GM19025 (cell line): ENCODE data around the gene PIKFYVE.
"Not testable (repeated sequence)": the region's sequence is repeated elsewhere in the genome, so short reads cannot be mapped to it uniquely, and the experiment has no call there.

Source experiments
- ATAC-seq: cut with Tn5 transposase; IDR thresholded peaks from one replicate; pipeline ENCODE4 v1.9.1; 2021; ENCODE audit warnings: mild to moderate bottlenecking, low read depth, moderate library complexity; ENCODE audit not compliant: unreplicated experiment

The PIKFYVE gene

DNA sequence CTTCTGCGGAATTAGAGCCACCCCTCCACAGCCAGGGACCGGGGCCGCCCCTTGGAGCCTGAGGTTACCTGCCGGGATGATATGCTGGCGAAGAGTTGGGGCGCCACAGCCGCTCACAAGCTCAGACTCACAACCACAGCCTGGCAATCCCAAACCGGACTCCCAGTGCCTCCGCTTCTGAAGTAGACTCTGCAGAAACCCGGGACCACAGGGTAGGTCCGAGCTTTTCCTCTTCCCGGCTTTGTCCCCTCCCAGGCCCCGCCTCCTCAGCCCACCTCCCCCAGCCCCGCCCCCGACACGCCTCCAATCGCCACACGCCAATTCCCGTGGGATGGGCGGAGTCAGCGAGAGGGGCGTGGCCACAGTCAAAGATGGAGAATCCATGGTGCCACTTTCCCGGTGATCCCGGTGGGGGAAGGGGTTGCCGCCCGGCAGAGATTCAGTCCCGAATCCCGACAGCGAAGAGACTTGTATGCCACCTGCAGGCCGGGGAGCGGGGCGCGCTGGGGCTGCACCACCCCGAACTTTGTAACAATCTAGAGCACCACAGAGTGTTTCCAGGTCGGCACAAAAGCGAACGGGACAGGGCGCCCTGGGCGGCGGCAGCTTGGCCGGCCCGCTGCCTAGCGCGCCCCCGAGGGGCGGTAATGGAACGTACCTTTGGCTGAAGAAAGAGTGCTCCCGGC is 11.0 kb upstream of the PIKFYVE start, which contains the start of gene IDH1:
Gene IDH1, minus strand, starts transcription at position 201 of the 686 bp plus-strand sequence. CDS start 3,520 bp downstream, outside the sequence.
- ATAC-seq = peak; percentile 74

GRCh38 chr2:208255557-208256106 is 10.4 kb upstream of the PIKFYVE start:
- peak; percentile 17 for ATAC-seq

DNA sequence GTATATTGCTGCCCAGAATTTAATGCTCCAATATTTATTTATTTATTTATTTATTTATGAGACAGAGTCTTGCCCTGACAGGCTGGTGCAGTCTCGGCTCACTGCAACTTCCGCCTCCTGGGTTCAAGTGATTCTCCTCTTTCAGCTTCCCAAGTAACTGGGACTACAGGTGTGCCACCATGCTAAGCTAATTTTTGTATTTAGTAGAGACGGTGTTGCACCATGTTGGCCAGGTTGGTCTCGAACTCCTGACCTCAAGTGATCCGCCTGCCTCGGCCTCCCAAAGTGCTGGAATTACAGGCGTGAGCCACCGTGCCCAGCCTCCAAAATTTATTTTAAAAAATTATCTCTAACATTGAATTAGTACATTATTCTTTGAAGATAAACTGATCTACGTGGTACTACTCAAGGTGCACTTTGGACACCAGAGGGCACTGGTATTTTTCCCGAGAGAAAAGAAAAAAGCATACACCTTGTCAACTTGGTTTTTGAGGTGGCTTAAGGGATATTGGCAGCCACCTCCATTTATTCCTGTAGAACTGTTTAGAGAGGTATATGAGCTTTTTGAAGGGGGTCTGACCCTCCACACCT is 9.8 kb upstream of the PIKFYVE start:
- no peak for ATAC-seq

- ATAC-seq = not testable (repeated sequence)
These were observed 8.9 kb upstream of the PIKFYVE start for GRCh38 chr2:208256849-208257813.

- ATAC-seq = peak; percentile 22
These were observed 669 bp upstream of the PIKFYVE start for GRCh38 chr2:208265371-208265800.

- ATAC-seq = no peak
These were observed 468 bp downstream of the PIKFYVE start for GRCh38 chr2:208266553-208266893.

GRCh38 chr2:208266936-208267335 is 881 bp downstream of the PIKFYVE start:
- ATAC-seq = no peak

DNA sequence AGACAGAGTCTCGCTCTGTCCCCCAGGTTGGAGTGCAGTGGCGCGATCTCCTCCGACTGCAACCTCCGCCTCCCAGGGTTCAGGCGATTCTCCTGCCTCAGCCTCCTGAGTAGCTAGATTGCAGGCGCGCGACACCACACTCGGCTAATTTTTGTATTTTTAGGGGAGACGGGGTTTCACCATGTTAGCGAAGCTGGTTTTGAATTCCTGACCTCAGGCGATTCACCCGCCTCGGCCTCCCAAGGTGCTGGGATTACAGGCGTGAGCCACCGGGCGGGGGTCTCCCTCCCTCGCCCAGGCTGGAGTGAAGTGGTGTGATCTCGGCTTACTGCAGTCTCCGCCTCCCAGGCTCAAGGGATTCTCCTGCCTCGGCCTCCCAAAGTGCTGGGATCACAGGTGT is 1.5 kb downstream of the PIKFYVE start:
- ATAC-seq = not testable (repeated sequence)

DNA sequence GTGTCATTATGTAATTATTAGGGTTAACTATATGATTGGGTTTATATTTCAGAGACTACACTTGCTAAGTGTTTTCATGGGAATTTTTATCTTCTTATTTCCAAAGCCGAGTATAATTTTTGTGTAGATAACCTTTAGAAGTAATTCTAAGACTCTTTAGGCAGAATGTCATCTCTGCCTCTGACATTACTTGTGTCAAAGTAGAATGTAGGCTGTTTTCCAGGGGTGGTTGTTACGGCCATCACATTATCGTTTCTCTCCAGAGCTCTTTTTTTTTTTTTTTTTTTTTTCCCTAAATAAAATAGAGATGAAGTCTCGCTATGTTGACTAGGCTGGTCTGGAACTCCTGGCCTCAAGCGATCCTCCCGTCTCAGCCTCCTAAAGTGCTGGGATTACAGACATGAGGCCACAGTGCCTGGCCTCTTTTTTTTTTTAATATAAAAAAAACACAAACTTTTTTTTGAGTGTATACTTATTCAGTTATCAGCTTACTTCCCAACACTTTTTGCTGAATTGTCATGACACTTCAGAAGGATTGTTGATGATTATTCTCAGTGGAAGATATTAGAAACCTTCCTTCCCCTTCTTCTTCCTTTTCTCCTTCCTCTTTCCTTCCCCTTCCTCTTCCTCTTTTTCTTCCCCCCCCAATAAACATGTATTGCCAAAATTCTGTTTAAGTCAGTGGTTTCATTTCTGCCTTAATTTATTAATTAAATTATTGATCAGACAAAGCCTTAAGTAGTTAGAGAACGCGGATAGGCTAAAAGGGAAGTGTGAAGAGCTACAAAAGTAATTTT is 2.3 kb downstream of the PIKFYVE start:
- no peak for ATAC-seq

DNA sequence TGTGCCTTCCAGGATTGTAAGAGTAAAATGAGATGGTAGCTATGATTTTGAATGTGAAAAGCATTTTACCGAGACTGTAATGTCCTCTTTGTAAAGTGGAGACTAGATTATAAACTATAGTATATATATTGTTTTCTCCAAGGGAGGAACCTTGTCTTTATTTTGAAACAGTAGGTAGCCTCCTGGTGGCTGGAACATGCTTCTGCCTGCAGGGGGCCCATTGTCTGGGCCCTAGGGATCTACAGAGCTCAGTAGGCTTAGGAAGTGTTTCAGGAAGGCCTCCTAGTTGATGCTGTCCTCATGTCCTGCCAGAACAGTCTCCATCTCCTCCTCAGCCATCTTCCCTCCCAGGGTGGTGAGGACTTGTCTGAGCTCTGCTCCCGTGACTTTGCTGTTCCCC is 3.0 kb downstream of the PIKFYVE start:
- ATAC-seq = no peak

DNA sequence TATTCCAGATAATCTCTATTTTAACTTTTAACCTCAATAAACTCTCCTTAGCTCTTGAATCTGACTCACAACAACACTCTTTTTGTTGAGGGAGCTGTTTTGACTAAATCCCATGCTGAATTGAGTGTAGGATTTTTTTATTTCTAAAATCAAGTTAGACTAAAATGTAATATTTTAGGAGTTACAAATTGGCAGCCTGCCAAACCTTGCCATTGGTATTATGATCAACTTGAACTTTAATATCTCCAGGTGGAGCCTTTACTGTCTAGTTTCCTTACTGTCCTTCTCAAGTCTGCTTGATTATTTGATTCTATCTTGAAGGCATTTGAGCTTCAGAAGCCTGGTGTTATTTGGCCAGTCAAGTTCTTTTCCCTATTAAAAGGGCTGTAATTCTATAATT is 8.7 kb downstream of the PIKFYVE start:
- no peak for ATAC-seq

- no peak for ATAC-seq
These were observed 12.5 kb downstream of the PIKFYVE start for GRCh38 chr2:208278549-208278948.

DNA sequence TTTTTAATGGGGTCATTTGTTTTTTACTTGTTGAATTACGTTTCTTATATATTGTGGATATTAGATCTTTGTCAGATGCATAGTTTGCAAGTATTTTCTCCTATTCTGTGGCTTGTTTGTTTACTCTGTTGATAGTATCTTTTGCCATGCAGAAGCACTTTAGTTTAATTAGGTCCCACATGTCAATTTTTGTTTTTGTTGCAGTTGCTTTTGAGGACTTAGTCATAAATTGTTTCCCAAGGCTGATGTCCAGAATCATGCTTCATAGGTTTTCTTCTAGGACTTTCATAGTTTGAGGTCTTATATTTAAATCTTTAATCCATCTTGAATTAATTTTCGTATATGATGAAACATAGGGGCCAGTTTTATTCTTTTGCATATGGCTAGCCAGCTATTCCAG is 13.2 kb downstream of the PIKFYVE start:
- no peak for ATAC-seq

DNA sequence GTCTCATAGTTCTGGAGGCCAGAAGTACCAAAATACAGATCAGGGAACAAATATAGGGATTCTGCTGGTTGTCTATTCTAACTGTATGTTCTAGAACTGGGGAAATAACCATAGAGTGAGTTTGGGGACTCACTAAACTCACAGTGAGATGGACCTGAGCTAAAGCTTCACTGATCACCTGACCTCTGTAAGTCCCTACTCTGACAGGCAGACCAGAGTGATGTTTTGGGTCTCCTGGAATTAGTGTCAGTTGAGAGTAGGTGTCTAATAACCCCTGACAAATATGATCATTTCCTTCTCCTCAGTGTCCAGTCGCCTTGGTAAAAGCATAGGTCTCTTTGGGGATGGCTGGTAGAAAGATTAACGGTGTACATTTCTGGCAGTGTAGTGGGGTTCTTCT is 14.2 kb downstream of the PIKFYVE start:
- no peak for ATAC-seq

- no peak for ATAC-seq
These were observed 14.9 kb downstream of the PIKFYVE start for GRCh38 chr2:208280933-208281332.

DNA sequence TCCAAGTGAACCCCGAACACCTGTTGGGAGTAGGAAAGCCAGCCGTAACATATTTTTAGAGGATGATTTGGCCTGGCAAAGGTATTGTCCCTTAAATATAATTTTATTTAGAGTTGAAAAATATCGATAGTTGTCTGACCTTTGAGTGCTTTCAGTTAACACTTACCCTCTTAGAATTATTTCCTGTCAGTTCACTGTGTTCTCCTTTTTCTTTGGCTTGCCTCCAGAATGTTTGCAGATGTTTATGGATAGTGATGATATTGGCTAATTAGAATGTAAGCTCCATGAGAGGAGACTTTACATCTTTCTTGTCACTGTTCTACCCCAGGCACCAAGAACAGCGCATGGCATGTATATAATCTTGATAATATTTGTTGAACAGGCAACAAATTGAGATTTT is 19.8 kb downstream of the PIKFYVE start:
- no peak for ATAC-seq

DNA sequence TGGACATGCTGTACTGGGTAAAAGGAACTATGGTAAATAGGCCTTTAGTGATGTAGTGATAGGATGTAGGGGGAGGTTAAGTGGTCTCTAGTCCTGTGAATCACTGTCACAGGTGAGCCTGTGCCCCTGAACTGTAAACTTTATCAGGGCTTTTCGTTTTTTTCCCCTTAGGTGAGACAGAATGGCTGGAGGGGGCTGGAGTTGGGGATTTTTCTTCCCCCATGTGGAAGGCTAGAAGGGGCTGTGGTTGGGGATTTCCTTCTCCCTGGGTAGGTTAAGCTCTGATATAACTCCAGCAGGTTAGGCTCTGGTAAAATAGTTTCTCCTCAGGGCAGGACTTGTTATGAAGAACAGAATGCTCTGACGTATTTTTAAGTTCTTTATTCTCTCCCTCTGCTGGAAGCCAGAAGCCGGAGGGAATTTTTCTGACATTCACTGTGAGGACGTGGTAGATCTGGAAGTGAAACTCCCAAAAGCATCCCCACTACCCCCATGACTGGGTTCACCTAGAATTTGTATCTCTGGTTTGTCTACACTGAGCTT is 28.5 kb downstream of the PIKFYVE start:
- ATAC-seq = peak; percentile 57

DNA sequence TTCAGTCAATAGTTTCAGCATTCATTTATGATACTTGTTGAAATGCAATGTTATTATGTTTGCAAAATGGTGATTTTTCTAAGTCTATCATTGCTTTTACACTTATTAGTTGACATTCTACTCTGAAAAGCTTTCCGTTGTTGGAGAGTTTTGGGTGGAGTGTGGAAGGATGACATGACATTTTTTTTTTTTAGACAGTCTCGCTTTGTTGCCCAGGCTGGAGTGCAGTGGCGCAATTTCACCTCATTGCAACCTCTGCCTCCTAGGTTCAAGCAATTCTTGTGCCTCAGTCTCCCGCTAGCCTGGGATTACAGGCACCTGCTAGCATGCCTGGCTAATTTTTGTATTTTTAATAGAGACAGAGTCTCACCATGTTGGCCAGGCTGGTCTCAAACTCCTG is 29.8 kb downstream of the PIKFYVE start:
- no peak for ATAC-seq

DNA sequence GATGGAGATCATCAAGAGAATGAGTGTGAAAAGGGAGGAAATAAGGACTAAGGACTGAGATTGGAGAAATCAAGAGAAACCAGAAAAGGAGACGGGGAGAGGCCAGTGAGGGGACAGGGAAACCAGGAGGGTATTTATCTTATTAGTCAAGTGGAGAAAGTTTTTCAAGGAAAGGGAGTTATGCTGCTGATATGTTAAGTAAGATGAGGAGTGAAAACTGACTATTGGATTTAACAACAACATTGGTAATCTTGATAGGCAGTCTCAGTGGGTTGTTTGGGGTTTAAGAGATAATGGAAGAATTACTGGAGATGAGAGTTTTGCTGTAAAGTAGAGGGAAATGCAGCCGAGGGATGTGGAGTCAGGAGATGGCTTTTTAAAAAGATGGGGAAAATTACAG is 30.6 kb downstream of the PIKFYVE start:
- ATAC-seq = no peak

DNA sequence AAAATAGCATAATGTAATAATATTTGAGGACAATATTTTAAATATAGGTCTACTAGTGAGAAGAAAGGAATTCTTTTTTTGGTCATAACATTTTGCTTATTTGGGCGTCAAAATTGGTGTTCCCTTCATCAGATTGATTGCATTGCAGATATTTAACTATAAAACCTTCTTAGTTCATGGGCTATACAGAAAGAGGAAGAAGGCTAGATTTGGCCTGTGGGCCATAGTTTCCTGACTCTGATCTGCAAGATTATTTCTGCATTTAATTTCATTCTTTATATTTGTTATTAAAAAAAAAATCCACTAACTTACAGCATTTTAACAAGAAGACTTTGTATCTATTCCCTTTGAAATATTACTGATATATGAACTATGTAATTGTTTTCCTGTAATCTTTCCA is 31.9 kb downstream of the PIKFYVE start:
- ATAC-seq = no peak
